K562 (cell line): ENCODE measurements around the gene MTHFS. TPM values are rescaled to one million over a fixed set of nuclear protein-coding genes. Genes with fewer than 3 reads are reported as not detected.

Source experiments
- ATAC-seq: fragments of 200-7000 bp; cut with Tn5 transposase; 3 replicates; pipeline ENCODE4 v1.9.1; 2020; ENCODE audit warnings: moderate library complexity
- BruUV-seq: library from RNA; stranded (reverse); fragments of 400-500 nt; replicated peaks from 2 replicates; lab custom pipeline; 2021; lab: Mats Ljungman, UMichigan
- CTCF ChIA-PET: fragments of 300-600 bp; formaldehyde crosslinking; extraction: SDS; loops from one replicate; lab custom pipeline; 2021; ENCODE audit warnings: low intra/inter-chr PET ratio; lab: Yijun Ruan, JAX
- POLR2A ChIA-PET: fragments of 300-600, 350-650 bp; sonication (Branson Sonifier 250); formaldehyde crosslinking; extraction: SDS; loops from one replicate; lab custom pipeline; 2021; ENCODE audit warnings: antibody characterized with exemption, inconsistent platforms; lab: Yijun Ruan, JAX
- DNase-seq, 4 experiments: peaks; one replicate each; pipeline versions ENCODE4 v3.0.0 to v3.0.0-alpha.2; 2011 to 2018; ENCODE audit warnings: low spot score in 3 of 4, mixed read lengths in 3 of 4; ENCODE audit errors: extremely low read depth in 1 of 4
- FAIRE-seq: peaks from 2 replicates; lab custom pipeline; 2011; peaks lifted over from hg19 to GRCh38; lab: Jason Lieb, UNC
- H2AFZ ChIP-seq: 2 replicates; pipeline ENCODE4 v1.6.0; 2011; ENCODE audit warnings: low read depth, low read length, control low read depth, inconsistent platforms
- H3K27ac ChIP-seq: fragments of 200-600 bp; 3 replicates; pipeline ENCODE4 v1.8.0; 2011; ENCODE audit warnings: low read depth, mild to moderate bottlenecking, control low read depth, inconsistent platforms, low read length, moderate library complexity, mixed read lengths; ENCODE audit errors: extremely low read depth
- H3K27me3 ChIP-seq, 2 experiments: fragments of 300-600 bp in 1 of 2; 2 replicates in 1 of 2; 3 replicates in 1 of 2; pipeline versions ENCODE4 v1.6.0 to v1.8.0; 2011; ENCODE audit warnings: inconsistent platforms in 2 of 2, low read length in 2 of 2, mild to moderate bottlenecking in 1 of 2, mixed read lengths in 1 of 2, moderate library complexity in 1 of 2; ENCODE audit not compliant: control insufficient read depth in 2 of 2, insufficient read depth in 2 of 2
- H3K36me3 ChIP-seq: fragments of 300-600 bp; 3 replicates; pipeline ENCODE4 v1.8.0; 2011; ENCODE audit warnings: mild to moderate bottlenecking, low read length, inconsistent platforms; ENCODE audit not compliant: control insufficient read depth, insufficient read depth
- H3K4me1 ChIP-seq, 2 experiments: fragments of 200-600 bp in 1 of 2; replicated peaks in 1 of 2; 2 replicates in 1 of 2; 3 replicates in 1 of 2; pipeline versions ENCODE4 v1.5.1 to v1.8.0; 2011; ENCODE audit warnings: inconsistent platforms in 2 of 2, low read length in 2 of 2, mild to moderate bottlenecking in 1 of 2, mixed read lengths in 1 of 2, moderate library complexity in 1 of 2; ENCODE audit not compliant: control insufficient read depth in 2 of 2, insufficient read depth in 2 of 2
- H3K4me2 ChIP-seq: 2 replicates; pipeline ENCODE4 v1.6.1; 2011; ENCODE audit warnings: low read length, control low read depth, inconsistent platforms, mixed read lengths; ENCODE audit not compliant: insufficient read depth
- H3K4me3 ChIP-seq: fragments of 200-600 bp; sonication (generic), shearing (Covaris generic); 2 replicates; pipeline ENCODE4 v1.5.1; 2016; ENCODE audit warnings: control low read depth, inconsistent platforms
- H3K79me2 ChIP-seq: fragments of 200-600 bp; 3 replicates; pipeline ENCODE4 v1.8.0; 2011; ENCODE audit warnings: low read length, inconsistent platforms; ENCODE audit not compliant: control insufficient read depth, insufficient read depth
- H3K9ac ChIP-seq, 2 experiments: 2 replicates each; pipeline versions ENCODE4 v1.6.0 to v1.6.1; 2011; ENCODE audit warnings: low read depth in 2 of 2, low read length in 2 of 2, control low read depth in 1 of 2, inconsistent platforms in 1 of 2, mild to moderate bottlenecking in 1 of 2, mixed read lengths in 1 of 2; ENCODE audit not compliant: insufficient read depth in 1 of 2
- H3K9me1 ChIP-seq: one replicate; pipeline ENCODE4 v1.6.0; 2011; ENCODE audit warnings: inconsistent platforms, mild to moderate bottlenecking, low read length, moderate library complexity; ENCODE audit not compliant: control insufficient read depth, insufficient read depth
- H3K9me3 ChIP-seq: replicated peaks from 2 replicates; pipeline ENCODE4 v1.5.1; 2011; ENCODE audit warnings: low read depth, low read length, inconsistent platforms; ENCODE audit not compliant: control insufficient read depth, insufficient read depth
- H4K20me1 ChIP-seq: replicated peaks from 2 replicates; pipeline ENCODE4 v1.6.1; 2011; ENCODE audit warnings: low read length, inconsistent platforms, mixed read lengths; ENCODE audit not compliant: control insufficient read depth, insufficient read depth
- CHD7 ChIP-seq: fragments of 200-600 bp; sonication (generic); IDR thresholded peaks from one replicate; pipeline ENCODE4 v1.6.1; 2012; ENCODE audit warnings: mild to moderate bottlenecking, low read depth, low read length, inconsistent platforms
- DIDO1 ChIP-seq: fragments of 450-650 bp; IDR thresholded peaks from 2 replicates; pipeline ENCODE4 v1.6.1; 2016; ENCODE audit warnings: low read depth, missing biosample characterization, missing genetic modification characterization
- GTF2E2 ChIP-seq: fragments of 200-800 bp; sonication (Bioruptor generic); IDR thresholded peaks from 2 replicates; pipeline ENCODE4 v1.6.1; 2016; ENCODE audit warnings: missing genetic modification characterization, missing compliant biosample characterization
- PTRF ChIP-seq: fragments of 450-650 bp; IDR thresholded peaks from 2 replicates; pipeline ENCODE4 v1.6.1; 2016; ENCODE audit warnings: mild to moderate bottlenecking, missing genetic modification characterization, missing compliant biosample characterization
- RBM22 ChIP-seq: fragments of 200-400 bp; formaldehyde crosslinking; IDR thresholded peaks from 2 replicates; pipeline ENCODE4 v1.6.1; 2018; ENCODE audit warnings: low read length, low read depth; ENCODE audit not compliant: poor library complexity, severe bottlenecking
- SMARCA5 ChIP-seq: fragments of 450-650 bp; IDR thresholded peaks from 2 replicates; pipeline ENCODE4 v1.6.1; 2016
- TAF7 ChIP-seq: fragments of 450-650 bp; IDR thresholded peaks from 2 replicates; pipeline ENCODE4 v1.6.1; 2016; ENCODE audit warnings: missing genetic modification characterization, missing compliant biosample characterization
- ZNF277 ChIP-seq: fragments of 250-450 bp; sonication (Bioruptor Pico); IDR thresholded peaks from 2 replicates; pipeline ENCODE4 v1.8.0; 2022; ENCODE audit warnings: inconsistent platforms, mild to moderate bottlenecking, moderate library complexity, borderline replicate concordance
- ZNF445 ChIP-seq: fragments of 250-450 bp; sonication (Bioruptor Pico); IDR thresholded peaks from 2 replicates; pipeline ENCODE4 v1.4.0; 2020; ENCODE audit warnings: low read depth, mild to moderate bottlenecking, moderate library complexity
- WGBS: fragments of 100-300 bp; shearing (Covaris generic); methylation state at CpG from one replicate; pipeline ENCODE4 v1.1.6; 2016; ENCODE audit warnings: low coverage, mixed read lengths; ENCODE audit not compliant: insufficient coverage; ENCODE audit errors: missing lambda C conversion rate; 5-methylcytosine and 5-hydroxymethylcytosine counted together
- in situ Hi-C: fragments of 300-500 bp; cut with MboI; formaldehyde crosslinking; loops from 4 replicates; pipeline ENCODE4 v1.15.0; 2018; ENCODE audit warnings: inconsistent platforms, mixed read lengths
- intact Hi-C: fragments of 100-400 bp; cut with micrococcal nuclease; formaldehyde crosslinking; loops from 2 replicates; pipeline ENCODE4 v1.14.2; 2022
- polyA plus RNA-seq, 8 experiments: library from polyadenylated mRNA; depleted of rRNA in 4 of 8; stranded (reverse) in 5 of 8; unstranded in 3 of 8; fragments of >200 nt; fragmentation: Nextera tagmentation in 2 of 8; fragmentation: Illumina TruSeq in 1 of 8; extraction: Ambion mirVana in 2 of 8; extraction: Trizol in 1 of 8; gene quantifications; 2 replicates each; pipeline versions ENCODE4 v1.2.1 to v1.2.3, GENCODE V29; 2011 to 2014; ENCODE audit warnings: inconsistent platforms in 1 of 8, missing spikeins in 1 of 8
- total RNA-seq, 7 experiments: library from RNA; depleted of rRNA in 6 of 7; stranded (reverse); fragments of >200 nt in 6 of 7; fragmentation: Illumina TruSeq in 2 of 7; extraction: Trizol in 2 of 7; gene quantifications; 2 replicates each; pipeline versions ENCODE4 v1.2.1 to v1.2.3, GENCODE V29; 2011 to 2021; ENCODE audit warnings: low replicate concordance in 1 of 7

Gene MTHFS
- total and polyA plus RNA-seq, 9 of the 15 experiments (the other 6 are each of a cell fraction or from before 2014, with no cell fraction given) = 17.8 to 79.3 (median 41.7) TPM

GRCh38 chr15:79943820-79944219 lies 47.0 kb upstream of the MTHFS start:
- FAIRE-seq = no peak
- H2AFZ ChIP-seq = no peak overlapping the region
- H3K27me3 ChIP-seq = no peaks in the 10 kb centered on the region; a peak in 1 of 5 replicates
- CTCF ChIA-PET = no interaction called here
- no peak overlapping the region for H3K4me3 ChIP-seq
- H3K9me3 ChIP-seq = no peaks in the 10 kb centered on the region
- H3K9me1 ChIP-seq = no peaks in the 10 kb centered on the region
- POLR2A ChIA-PET = no interaction called here
- TF ChIP-seq CHD7 (no peak), ZNF445 (CRISPR knock-in tag) (no peak), SMARCA5 (no peak), GTF2E2 (no peak), TAF7 (tag) (no peak), RBM22 (no peak), ZNF277 (CRISPR knock-in tag) (no peak), PTRF (no peak), DIDO1 (no peak)
- TF ChIP-seq, all 486 proteins: peak for 0
- Histone ChIP-seq H3K36me3 (no peaks in the 10 kb centered on the region), H3K79me2 (no peaks in the 10 kb centered on the region), H3K4me1 (peaks cover 0 to 13% of the 10 kb centered on the region in 2 experiments; a peak in 3 of 5 replicates), H3K27ac (no peak overlapping the region), H4K20me1 (no peaks in the 10 kb centered on the region), H3K4me2 (no peak overlapping the region), H3K9ac (no peak overlapping the region)
- ATAC-seq (no peak), DNase-seq (no peak)
- in situ Hi-C loops = no loop called here
- intact Hi-C loops = no loop called here
- BruUV-seq = no TSS peak
- 40% methylated on average over 1 of the region's 1 CpG for WGBS
